NCI-H226 (cell line): ENCODE measurements around the gene TGFBR2.
A peak's percentile ranks its signal among the peaks of the same experiment; 100 is the strongest.

Source experiments
- DNase-seq: peaks from one replicate; pipeline ENCODE4 v3.0.0-alpha.2; 2015

TGFBR2 gene

GRCh38 chr3:30638685-30639412, 32.4 kb downstream of the TGFBR2 start:
- no peak for DNase-seq

- no peak for DNase-seq
Measured at GRCh38 chr3:30639937-30640336, 33.5 kb downstream of the TGFBR2 start.

GRCh38 chr3:30640851-30641250, 34.5 kb downstream of the TGFBR2 start:
- no peak for DNase-seq

GRCh38 chr3:30641416-30642251, 35.2 kb downstream of the TGFBR2 start:
- DNase-seq, result no peak

GRCh38 chr3:30642849-30643361, 36.5 kb downstream of the TGFBR2 start:
- DNase-seq, result no peak

- no peak for DNase-seq
Measured at GRCh38 chr3:30643763-30644462, 37.5 kb downstream of the TGFBR2 start.

- DNase-seq, result peak; percentile 48
Measured at GRCh38 chr3:30644615-30645014, 38.2 kb downstream of the TGFBR2 start.

GRCh38 chr3:30645077-30645476, 38.7 kb downstream of the TGFBR2 start:
- DNase-seq, result no peak

GRCh38 chr3:30646181-30646876, 39.9 kb downstream of the TGFBR2 start:
- DNase-seq, result no peak

GRCh38 chr3:30646961-30647752, 40.8 kb downstream of the TGFBR2 start:
- DNase-seq, result no peak

GRCh38 chr3:30648670-30649357, 42.4 kb downstream of the TGFBR2 start:
- DNase-seq, result no peak

- DNase-seq, result no peak
Measured at GRCh38 chr3:30649572-30650318, 43.3 kb downstream of the TGFBR2 start.

- DNase-seq, result no peak
Measured at GRCh38 chr3:30650348-30650995, 44.1 kb downstream of the TGFBR2 start.

- DNase-seq, result no peak
Measured at GRCh38 chr3:30654269-30654668, 47.9 kb downstream of the TGFBR2 start.

- DNase-seq, result no peak
Measured at GRCh38 chr3:30655187-30655812, 48.9 kb downstream of the TGFBR2 start.

- DNase-seq, result no peak
Measured at GRCh38 chr3:30656624-30657141, 50.3 kb downstream of the TGFBR2 start.

- DNase-seq, result no peak
Measured at GRCh38 chr3:30657914-30658313, 51.5 kb downstream of the TGFBR2 start.

GRCh38 chr3:30658328-30659052, 52.1 kb downstream of the TGFBR2 start:
- DNase-seq, result peak; percentile 54
